Loucy (cell line): Measurements from ENCODE around the gene C4A.

ENCODE experiments used
- EZH2phosphoT487 ChIP-seq: fragments of 200-600 bp; IDR thresholded peaks from 2 replicates; pipeline ENCODE4 v1.6.1; 2018; ENCODE audit warnings: antibody characterized with exemption, mild to moderate bottlenecking, moderate library complexity, borderline replicate concordance
- TF ChIP-seq, protein P1 (sequence below): fragments of 200-600 bp; sonication (generic); conservative IDR thresholded peaks from 2 replicates; pipeline ENCODE4 v1.5.1; 2014; ENCODE audit warnings: mild to moderate bottlenecking, antibody characterized with exemption, low read length

DNA sequence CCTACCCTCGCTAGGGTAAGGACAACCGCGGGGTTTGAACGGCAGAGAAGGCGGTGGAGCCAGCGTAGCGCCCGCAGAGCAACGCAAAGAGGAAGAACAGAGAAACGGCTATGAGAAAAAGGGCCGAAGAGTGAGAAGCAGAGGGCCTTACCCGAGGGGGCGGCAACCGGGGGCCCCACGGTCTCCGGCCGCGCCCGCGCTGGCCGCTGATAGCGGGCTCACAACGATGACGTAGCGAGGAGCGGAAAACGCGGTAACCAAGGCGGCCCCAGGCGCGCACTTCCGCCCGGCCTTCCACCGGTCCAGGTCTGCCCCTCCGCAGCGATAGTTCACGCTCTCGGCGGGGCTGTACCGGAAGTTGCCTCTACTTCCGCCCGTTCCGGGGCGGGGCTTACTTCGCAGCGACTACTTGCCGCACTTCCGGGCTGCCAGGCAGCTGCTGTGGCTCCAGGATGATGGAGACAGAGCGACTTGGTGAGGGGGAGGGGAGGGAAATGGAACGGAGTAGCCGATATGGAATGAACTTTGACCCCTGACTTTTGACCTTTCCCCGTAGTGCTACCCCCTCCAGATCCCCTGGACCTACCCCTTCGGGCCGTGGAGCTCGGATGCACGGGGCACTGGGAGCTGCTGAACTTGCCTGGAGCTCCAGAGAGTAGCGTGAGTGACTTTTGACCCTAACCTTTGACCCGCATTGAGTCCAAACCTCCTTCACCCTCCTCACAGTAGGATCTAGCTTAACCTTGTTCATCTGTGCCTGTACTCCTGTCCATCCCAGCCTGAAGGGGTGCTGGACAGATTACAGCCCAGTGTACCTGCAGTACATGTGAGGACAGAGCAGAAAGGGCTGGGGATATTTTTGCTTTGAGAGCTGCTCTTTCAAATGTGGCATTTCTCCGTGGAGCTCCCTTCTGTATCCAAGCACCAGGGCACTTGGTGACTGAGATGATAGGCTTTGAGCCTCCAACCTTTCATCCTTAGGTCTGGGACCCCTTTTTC lies 22.8 kb upstream of the C4A start, which contains the start of the genes NELFE and SKIC2:
- TF ChIP-seq, protein P1, sequence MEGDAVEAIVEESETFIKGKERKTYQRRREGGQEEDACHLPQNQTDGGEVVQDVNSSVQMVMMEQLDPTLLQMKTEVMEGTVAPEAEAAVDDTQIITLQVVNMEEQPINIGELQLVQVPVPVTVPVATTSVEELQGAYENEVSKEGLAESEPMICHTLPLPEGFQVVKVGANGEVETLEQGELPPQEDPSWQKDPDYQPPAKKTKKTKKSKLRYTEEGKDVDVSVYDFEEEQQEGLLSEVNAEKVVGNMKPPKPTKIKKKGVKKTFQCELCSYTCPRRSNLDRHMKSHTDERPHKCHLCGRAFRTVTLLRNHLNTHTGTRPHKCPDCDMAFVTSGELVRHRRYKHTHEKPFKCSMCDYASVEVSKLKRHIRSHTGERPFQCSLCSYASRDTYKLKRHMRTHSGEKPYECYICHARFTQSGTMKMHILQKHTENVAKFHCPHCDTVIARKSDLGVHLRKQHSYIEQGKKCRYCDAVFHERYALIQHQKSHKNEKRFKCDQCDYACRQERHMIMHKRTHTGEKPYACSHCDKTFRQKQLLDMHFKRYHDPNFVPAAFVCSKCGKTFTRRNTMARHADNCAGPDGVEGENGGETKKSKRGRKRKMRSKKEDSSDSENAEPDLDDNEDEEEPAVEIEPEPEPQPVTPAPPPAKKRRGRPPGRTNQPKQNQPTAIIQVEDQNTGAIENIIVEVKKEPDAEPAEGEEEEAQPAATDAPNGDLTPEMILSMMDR, result no peak
- no peak for TF ChIP-seq EZH2phosphoT487
